ENCODE measurements around the gene SCD5. TPM values are rescaled to one million over a fixed set of nuclear protein-coding genes. Genes with fewer than 3 reads are reported as not detected.

Gene SCD5
- total RNA-seq, 1 donor from 2014 or later: 36.9 TPM

- DNase-seq (ENCODE audit: low spot score): no peak
- Histone ChIP-seq H3F3A (ENCODE audit: low read depth) (peaks cover 3% of the 10 kb centered on the region), H3K4me1 (peaks cover 18% of the 10 kb centered on the region), H3K27me3 (no peaks in the 10 kb centered on the region), H3K79me2 (ENCODE audit: low read depth) (no peaks in the 10 kb centered on the region), H3K27ac (no peak overlapping the region), H4K20me1 (ENCODE audit: low read depth) (peaks cover 46% of the 10 kb centered on the region), H3K36me3 (no peaks in the 10 kb centered on the region), H3K4me2 (peak overlapping the region; percentile 3), H3K9me3 (ENCODE audit: low read depth) (no peaks in the 10 kb centered on the region), H2AFZ (replicated peaks) (no peak overlapping the region), H3K9ac (no peak overlapping the region), H3K4me3 (no peak overlapping the region)
- peaks cover 5% of the 10 kb centered on the region for H3K27me3 Mint-ChIP-seq (ENCODE audit: insufficient read depth, low read depth)
- H3K9me3 Mint-ChIP-seq: no peaks in the 10 kb centered on the region
- no peak overlapping the region for H3K27ac Mint-ChIP-seq
- TF ChIP-seq EZH2 (IDR thresholded peaks at IDR 0.05): no peak
- TF ChIP-seq EZH2phosphoT487 (IDR thresholded peaks at IDR 0.05): no peak
- no peak for TF ChIP-seq CTCF (IDR thresholded peaks at IDR 0.05)
- peaks cover 30% of the 10 kb centered on the region for H3K4me1 Mint-ChIP-seq
- H3K4me3 Mint-ChIP-seq: no peak overlapping the region
- H3K36me3 Mint-ChIP-seq: peaks cover 19% of the 10 kb centered on the region
These were observed 23.4 kb downstream of the SCD5 start for GRCh38 chr4:82775243-82775642.

- no peaks in the 10 kb centered on the region for H3K9me3 Mint-ChIP-seq
- no peaks in the 10 kb centered on the region for H3K79me2 ChIP-seq (ENCODE audit: low read depth)
- peaks cover 29% of the 10 kb centered on the region for H3K4me1 Mint-ChIP-seq
- DNase-seq (ENCODE audit: low spot score): peak; percentile 50
- peak overlapping the region; percentile 30 for H3K4me3 Mint-ChIP-seq
- no peaks in the 10 kb centered on the region for H3F3A ChIP-seq (ENCODE audit: low read depth)
- peaks cover 5% of the 10 kb centered on the region for H3K27me3 Mint-ChIP-seq (ENCODE audit: insufficient read depth, low read depth)
- no peaks in the 10 kb centered on the region for H3K27me3 ChIP-seq
- TF ChIP-seq CTCF (IDR thresholded peaks at IDR 0.05): no peak
- no peak for TF ChIP-seq EZH2phosphoT487 (IDR thresholded peaks at IDR 0.05)
- TF ChIP-seq EZH2 (IDR thresholded peaks at IDR 0.05): no peak
- H3K27ac Mint-ChIP-seq: peak overlapping the region; percentile 72
- H3K27ac ChIP-seq: no peak overlapping the region
- peaks cover 19% of the 10 kb centered on the region for H3K36me3 Mint-ChIP-seq
- H3K4me1 ChIP-seq: peaks cover 18% of the 10 kb centered on the region
- peak overlapping the region; percentile 3 for H3K4me2 ChIP-seq
- no peaks in the 10 kb centered on the region for H3K9me3 ChIP-seq (ENCODE audit: low read depth)
- no peak overlapping the region for H3K4me3 ChIP-seq
- no peak overlapping the region for H2AFZ ChIP-seq (replicated peaks)
- no peaks in the 10 kb centered on the region for H3K36me3 ChIP-seq
- peaks cover 41% of the 10 kb centered on the region for H4K20me1 ChIP-seq (ENCODE audit: low read depth)
- H3K9ac ChIP-seq: no peak overlapping the region
These were observed 23.9 kb downstream of the SCD5 start for GRCh38 chr4:82774711-82775171.

- Mint-ChIP-seq H3K27ac (peak overlapping the region; percentile 57), H3K36me3 (peaks cover 17% of the 10 kb centered on the region), H3K4me1 (peaks cover 27% of the 10 kb centered on the region), H3K4me3 (peak overlapping the region; percentile 63), H3K9me3 (no peaks in the 10 kb centered on the region), H3K27me3 (ENCODE audit: insufficient read depth, low read depth) (peaks cover 5% of the 10 kb centered on the region)
- no peak overlapping the region for H3K4me3 ChIP-seq
- TF ChIP-seq EZH2 (IDR thresholded peaks at IDR 0.05): no peak
- TF ChIP-seq EZH2phosphoT487 (IDR thresholded peaks at IDR 0.05): no peak
- TF ChIP-seq CTCF (IDR thresholded peaks at IDR 0.05): no peak
- H3K4me1 ChIP-seq: peaks cover 18% of the 10 kb centered on the region
- no peak overlapping the region for H3K4me2 ChIP-seq
- H2AFZ ChIP-seq (replicated peaks): no peak overlapping the region
- H3K9ac ChIP-seq: no peak overlapping the region
- H3K79me2 ChIP-seq (ENCODE audit: low read depth): no peaks in the 10 kb centered on the region
- H3K27ac ChIP-seq: no peak overlapping the region
- H3K36me3 ChIP-seq: no peaks in the 10 kb centered on the region
- peaks cover 28% of the 10 kb centered on the region for H4K20me1 ChIP-seq (ENCODE audit: low read depth)
- no peaks in the 10 kb centered on the region for H3K27me3 ChIP-seq
- no peaks in the 10 kb centered on the region for H3K9me3 ChIP-seq (ENCODE audit: low read depth)
- no peak for DNase-seq (ENCODE audit: low spot score)
- H3F3A ChIP-seq (ENCODE audit: low read depth): no peaks in the 10 kb centered on the region
These were observed 25.5 kb downstream of the SCD5 start for GRCh38 chr4:82773057-82773456.
